MCF 10A (cell line): ENCODE measurements around the gene COG2. TPM values are rescaled to one million over a fixed set of nuclear protein-coding genes. Genes with fewer than 3 reads are reported as not detected.

Experiments
- BruUV-seq: library from RNA; stranded (reverse); fragments of 400-500 nt; replicated peaks from 2 replicates; lab custom pipeline; 2021; lab: Mats Ljungman, UMichigan
- CTCF ChIA-PET: fragments of 300-600 bp; sonication (Branson Sonifier 250); formaldehyde crosslinking; extraction: SDS; loops from one replicate; lab custom pipeline; 2021; ENCODE audit warnings: antibody characterized with exemption, inconsistent platforms; lab: Yijun Ruan, JAX
- POLR2A ChIA-PET: fragments of 300-600, 350-650 bp; sonication (Branson Sonifier 250); formaldehyde crosslinking; extraction: SDS; loops from one replicate; lab custom pipeline; 2020; ENCODE audit warnings: antibody characterized with exemption, inconsistent platforms; lab: Yijun Ruan, JAX
- DNase-seq: peaks from one replicate; pipeline ENCODE4 v3.0.0-alpha.2; 2018; ENCODE audit not compliant: unreplicated experiment
- H3K27ac Mint-ChIP-seq: one replicate; pipeline ENCODE4 v1.8.0; 2022; ENCODE audit warnings: mild to moderate bottlenecking, low read depth, mixed read lengths; ENCODE audit not compliant: unreplicated experiment
- H3K27me3 Mint-ChIP-seq: one replicate; pipeline ENCODE4 v1.8.0; 2022; ENCODE audit warnings: mixed read lengths; ENCODE audit not compliant: insufficient read depth, unreplicated experiment
- H3K36me3 Mint-ChIP-seq: one replicate; pipeline ENCODE4 v1.8.0; 2022; ENCODE audit warnings: mild to moderate bottlenecking, moderate library complexity, mixed read lengths; ENCODE audit not compliant: insufficient read depth, unreplicated experiment
- H3K4me1 Mint-ChIP-seq: one replicate; pipeline ENCODE4 v1.8.0; 2022; ENCODE audit warnings: mixed read lengths; ENCODE audit not compliant: insufficient read depth, unreplicated experiment
- H3K4me3 Mint-ChIP-seq: one replicate; pipeline ENCODE4 v1.8.0; 2022; ENCODE audit warnings: mild to moderate bottlenecking, moderate library complexity, mixed read lengths; ENCODE audit not compliant: unreplicated experiment
- H3K9me3 Mint-ChIP-seq: one replicate; pipeline ENCODE4 v1.8.0; 2022; ENCODE audit warnings: mixed read lengths; ENCODE audit not compliant: unreplicated experiment
- intact Hi-C: fragments of 100-400 bp; cut with micrococcal nuclease; formaldehyde crosslinking; loops from 2 replicates; pipeline ENCODE4 v1.14.1; 2022
- total RNA-seq: library from RNA; stranded (reverse); gene quantifications from 2 replicates; pipeline ENCODE4 v1.2.3, GENCODE V29; 2022
- TF ChIP-seq, protein P1 (sequence below): fragments of 200-600 bp; IDR thresholded peaks from one replicate; pipeline ENCODE4 v1.8.0; 2022; ENCODE audit warnings: antibody characterized with exemption, mild to moderate bottlenecking; ENCODE audit not compliant: unreplicated experiment

COG2 gene
- total RNA-seq, 1 experiment from 2014 or later = 46.7 TPM

DNA sequence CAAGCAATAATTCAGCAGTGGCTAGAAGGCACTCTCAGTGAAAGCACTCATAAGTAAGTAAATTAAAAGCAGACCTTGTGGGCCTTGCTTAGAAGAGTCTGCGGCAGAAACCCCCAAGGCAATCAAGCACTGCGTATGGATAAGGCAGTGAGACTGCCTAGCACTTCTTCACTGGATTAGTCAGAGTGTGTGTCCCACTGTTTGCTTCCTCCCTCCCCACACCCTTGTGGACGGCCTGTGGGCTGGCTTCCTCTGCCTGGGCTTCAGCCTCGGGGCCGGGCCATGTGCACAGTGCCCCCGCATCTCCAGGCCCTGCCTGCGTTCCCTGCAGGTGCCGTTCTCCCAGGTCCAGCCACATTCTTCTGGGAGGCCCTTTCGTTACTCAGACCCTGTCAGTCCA is 47.8 kb downstream of the COG2 start:
- H3K4me1 Mint-ChIP-seq = no peaks in the 10 kb centered on the region
- H3K27ac Mint-ChIP-seq = no peak overlapping the region
- H3K36me3 Mint-ChIP-seq = peaks cover 93% of the 10 kb centered on the region

DNA sequence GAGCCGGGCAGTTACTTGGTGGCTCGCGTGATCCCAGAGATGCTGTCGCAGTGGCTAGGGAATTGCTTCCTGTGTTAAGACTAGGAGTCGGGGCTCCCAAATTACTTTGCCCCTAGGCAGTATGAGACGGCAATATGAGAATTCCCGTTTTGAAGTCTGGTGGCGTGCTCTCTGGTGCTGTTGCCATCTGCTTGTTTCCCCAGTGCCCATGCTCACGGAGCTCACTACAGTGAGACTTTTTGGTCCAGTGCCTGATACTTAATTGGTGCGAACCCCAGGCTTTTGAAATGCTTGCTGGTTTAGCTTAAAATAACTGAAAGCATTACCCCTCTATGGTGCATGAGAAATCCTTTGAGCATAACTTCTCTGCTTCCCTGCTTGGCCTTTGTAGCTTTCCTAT is 49.3 kb downstream of the COG2 start:
- no peaks in the 10 kb centered on the region for H3K4me1 Mint-ChIP-seq
- H3K36me3 Mint-ChIP-seq = peaks cover 78% of the 10 kb centered on the region
- CTCF ChIA-PET = interaction anchor here (0.6 to 0.8 kb wide), 2 partner anchors 202 to 538 kb away, joined by 3 to 4 read pairs; no protein-coding TSS in a partner anchor
- TF ChIP-seq, protein P1, sequence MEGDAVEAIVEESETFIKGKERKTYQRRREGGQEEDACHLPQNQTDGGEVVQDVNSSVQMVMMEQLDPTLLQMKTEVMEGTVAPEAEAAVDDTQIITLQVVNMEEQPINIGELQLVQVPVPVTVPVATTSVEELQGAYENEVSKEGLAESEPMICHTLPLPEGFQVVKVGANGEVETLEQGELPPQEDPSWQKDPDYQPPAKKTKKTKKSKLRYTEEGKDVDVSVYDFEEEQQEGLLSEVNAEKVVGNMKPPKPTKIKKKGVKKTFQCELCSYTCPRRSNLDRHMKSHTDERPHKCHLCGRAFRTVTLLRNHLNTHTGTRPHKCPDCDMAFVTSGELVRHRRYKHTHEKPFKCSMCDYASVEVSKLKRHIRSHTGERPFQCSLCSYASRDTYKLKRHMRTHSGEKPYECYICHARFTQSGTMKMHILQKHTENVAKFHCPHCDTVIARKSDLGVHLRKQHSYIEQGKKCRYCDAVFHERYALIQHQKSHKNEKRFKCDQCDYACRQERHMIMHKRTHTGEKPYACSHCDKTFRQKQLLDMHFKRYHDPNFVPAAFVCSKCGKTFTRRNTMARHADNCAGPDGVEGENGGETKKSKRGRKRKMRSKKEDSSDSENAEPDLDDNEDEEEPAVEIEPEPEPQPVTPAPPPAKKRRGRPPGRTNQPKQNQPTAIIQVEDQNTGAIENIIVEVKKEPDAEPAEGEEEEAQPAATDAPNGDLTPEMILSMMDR = no peak
- intact Hi-C loops = no loop called here
- H3K27me3 Mint-ChIP-seq = no peaks in the 10 kb centered on the region
- BruUV-seq = no TSS peak
- no peaks in the 10 kb centered on the region for H3K9me3 Mint-ChIP-seq
- POLR2A ChIA-PET = no interaction called here
- H3K27ac Mint-ChIP-seq = no peak overlapping the region
- no peak overlapping the region for H3K4me3 Mint-ChIP-seq
- no peak for DNase-seq

More for the DNA sequence above, 47.8 kb downstream of the COG2 start:
- ChIA-PET CTCF (interaction anchor here (0.6 kb wide), 1 partner anchor 431 kb away, joined by 3 read pairs; no protein-coding TSS in a partner anchor), POLR2A (interaction anchor here (0.9 to 1.2 kb wide), 2 partner anchors 10 to 322 kb away, joined by 3 read pairs; no protein-coding TSS in a partner anchor)
- intact Hi-C loops = no loop called here
- Mint-ChIP-seq H3K27me3 (no peaks in the 10 kb centered on the region), H3K9me3 (no peaks in the 10 kb centered on the region), H3K4me3 (no peak overlapping the region)
- BruUV-seq = no TSS peak
- TF ChIP-seq, protein P1 = no peak
- DNase-seq = no peak

DNA sequence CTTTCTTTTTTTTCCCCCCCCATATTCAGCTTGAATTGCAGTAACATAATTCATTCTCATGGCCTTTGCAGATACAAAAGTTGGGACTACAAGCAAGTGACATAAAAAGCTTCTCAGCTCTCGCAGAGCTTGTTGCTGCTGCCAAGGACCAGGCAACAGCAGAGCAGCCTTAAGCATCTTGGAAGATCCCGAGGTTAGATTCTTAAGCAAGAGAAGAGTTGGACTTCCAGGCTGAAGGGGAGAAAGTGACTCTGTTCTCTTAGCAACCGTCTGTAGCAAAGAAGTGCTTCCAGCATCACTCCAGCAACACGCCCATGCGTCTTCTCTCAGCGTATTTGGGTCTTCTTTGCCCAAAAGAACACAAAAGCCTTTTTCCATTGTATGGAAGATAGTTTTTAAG is 50.9 kb downstream of the COG2 start:
- ChIA-PET POLR2A (interaction anchor here (0.6 to 1.0 kb wide), 2 partner anchors 11 to 261 kb away, joined by 3 to 4 read pairs; no protein-coding TSS in a partner anchor), CTCF (interaction anchor here (0.6 to 1.2 kb wide), 2 partner anchors 43 to 83 kb away, joined by 3 read pairs; no protein-coding TSS in a partner anchor)
- H3K4me1 Mint-ChIP-seq = no peaks in the 10 kb centered on the region
- intact Hi-C loops = no loop called here
- H3K4me3 Mint-ChIP-seq = no peak overlapping the region
- peaks cover 62% of the 10 kb centered on the region for H3K36me3 Mint-ChIP-seq
- no peaks in the 10 kb centered on the region for H3K9me3 Mint-ChIP-seq
- no TSS peak for BruUV-seq
- TF ChIP-seq, protein P1 = no peak
- no peak overlapping the region for H3K27ac Mint-ChIP-seq
- DNase-seq = no peak
- H3K27me3 Mint-ChIP-seq = no peaks in the 10 kb centered on the region

DNA sequence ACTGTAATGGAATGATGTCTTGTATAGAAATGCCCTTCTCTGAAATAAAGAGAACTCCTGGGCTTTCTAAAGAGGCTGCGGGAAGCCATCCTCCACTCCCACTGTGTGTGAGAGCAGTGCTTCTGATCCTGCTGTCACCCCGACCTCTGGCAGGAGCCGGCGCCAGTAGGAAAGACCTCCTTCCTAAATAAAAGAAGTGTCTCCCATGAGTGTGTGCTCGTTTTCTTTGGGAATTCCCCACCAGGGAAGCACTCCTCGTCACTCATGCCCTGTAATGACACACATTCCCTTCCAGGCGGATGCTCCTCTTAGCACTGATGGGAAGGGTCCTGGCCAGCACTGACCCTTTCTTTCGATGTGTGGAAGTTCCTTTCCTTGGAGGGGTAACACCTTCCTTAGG is 51.5 kb downstream of the COG2 start:
- CTCF ChIA-PET = interaction anchor here (0.6 to 1.9 kb wide), 2 partner anchors 51 to 83 kb away, joined by 3 to 6 read pairs; partner anchors contain the start of gene COG2
- no peak overlapping the region for H3K4me3 Mint-ChIP-seq
- H3K27ac Mint-ChIP-seq = peak overlapping the region; percentile 3

More for the DNA sequence above, 51.5 kb downstream of the COG2 start:
- POLR2A ChIA-PET = interaction anchor here (0.6 to 1.0 kb wide), 2 partner anchors 11 to 261 kb away, joined by 3 to 4 read pairs; no protein-coding TSS in a partner anchor
- TF ChIP-seq, protein P1 = no peak
- BruUV-seq = no TSS peak
- H3K4me1 Mint-ChIP-seq = no peaks in the 10 kb centered on the region
- H3K9me3 Mint-ChIP-seq = no peaks in the 10 kb centered on the region
- no peak for DNase-seq
- no peaks in the 10 kb centered on the region for H3K27me3 Mint-ChIP-seq
- H3K36me3 Mint-ChIP-seq = peaks cover 57% of the 10 kb centered on the region
- intact Hi-C loops = no loop called here
